22Rv1 (cell line): ENCODE measurements around the gene ELOVL1.
"Not testable (repeated sequence)": the region's sequence is repeated elsewhere in the genome, so short reads cannot be mapped to it uniquely, and the experiment has no call there.

Experiments used
- H3K27ac ChIP-seq: fragments of 450-650 bp; 2 replicates; pipeline ENCODE4 v1.5.1; 2017
- ZFX ChIP-seq: fragments of 450-650 bp; IDR thresholded peaks from 2 replicates; pipeline ENCODE4 v1.6.1; 2017; ENCODE audit warnings: antibody characterized with exemption, borderline replicate concordance
- TF ChIP-seq, protein P1 (sequence below): fragments of 450-650 bp; IDR thresholded peaks from 2 replicates; pipeline ENCODE4 v1.5.1; 2017; ENCODE audit warnings: mild to moderate bottlenecking

Gene ELOVL1

DNA sequence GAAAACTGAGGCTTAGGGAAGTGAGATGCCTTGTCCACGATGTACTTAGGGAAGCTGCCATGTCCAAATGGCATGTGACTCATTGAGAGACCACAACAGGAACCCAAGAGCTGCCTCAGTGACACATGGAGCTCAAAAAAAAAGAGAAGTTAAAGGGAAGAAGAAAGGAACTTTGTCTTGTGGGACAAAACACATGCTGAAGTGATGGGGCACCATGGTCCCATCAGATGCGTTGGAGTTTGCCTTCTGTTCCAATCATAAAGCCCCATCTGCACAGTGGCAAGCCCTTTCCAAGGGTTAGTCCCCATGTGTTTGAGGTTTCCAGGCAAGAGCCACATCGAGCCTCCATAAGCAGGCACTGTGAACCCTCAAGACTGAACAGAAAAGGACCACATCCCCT is 13.8 kb upstream of the ELOVL1 start:
- TF ChIP-seq, protein P1, sequence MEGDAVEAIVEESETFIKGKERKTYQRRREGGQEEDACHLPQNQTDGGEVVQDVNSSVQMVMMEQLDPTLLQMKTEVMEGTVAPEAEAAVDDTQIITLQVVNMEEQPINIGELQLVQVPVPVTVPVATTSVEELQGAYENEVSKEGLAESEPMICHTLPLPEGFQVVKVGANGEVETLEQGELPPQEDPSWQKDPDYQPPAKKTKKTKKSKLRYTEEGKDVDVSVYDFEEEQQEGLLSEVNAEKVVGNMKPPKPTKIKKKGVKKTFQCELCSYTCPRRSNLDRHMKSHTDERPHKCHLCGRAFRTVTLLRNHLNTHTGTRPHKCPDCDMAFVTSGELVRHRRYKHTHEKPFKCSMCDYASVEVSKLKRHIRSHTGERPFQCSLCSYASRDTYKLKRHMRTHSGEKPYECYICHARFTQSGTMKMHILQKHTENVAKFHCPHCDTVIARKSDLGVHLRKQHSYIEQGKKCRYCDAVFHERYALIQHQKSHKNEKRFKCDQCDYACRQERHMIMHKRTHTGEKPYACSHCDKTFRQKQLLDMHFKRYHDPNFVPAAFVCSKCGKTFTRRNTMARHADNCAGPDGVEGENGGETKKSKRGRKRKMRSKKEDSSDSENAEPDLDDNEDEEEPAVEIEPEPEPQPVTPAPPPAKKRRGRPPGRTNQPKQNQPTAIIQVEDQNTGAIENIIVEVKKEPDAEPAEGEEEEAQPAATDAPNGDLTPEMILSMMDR, result no peak
- no peak for TF ChIP-seq ZFX
- H3K27ac ChIP-seq, result no peak overlapping the region

DNA sequence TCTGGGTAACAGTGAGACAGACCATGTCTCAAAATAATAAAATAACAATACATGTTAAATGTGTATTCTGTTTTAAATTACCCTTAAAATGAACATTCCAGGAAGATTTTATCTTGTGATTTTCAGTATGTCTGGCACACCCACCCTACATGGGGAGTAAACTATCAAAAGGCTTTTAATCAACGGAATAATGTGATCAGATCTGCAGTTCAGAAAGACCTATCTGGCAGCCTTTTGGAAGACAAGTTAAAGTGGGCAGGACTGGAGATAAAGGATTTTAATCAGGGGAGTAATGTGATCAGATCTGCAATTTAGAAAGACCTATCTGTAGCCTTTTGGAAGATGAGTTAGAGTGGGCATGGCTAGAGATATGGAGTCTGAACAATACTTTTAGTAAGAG is 11.7 kb upstream of the ELOVL1 start:
- TF ChIP-seq ZFX, result no peak
- TF ChIP-seq, protein P1, result no peak
- no peak overlapping the region for H3K27ac ChIP-seq

DNA sequence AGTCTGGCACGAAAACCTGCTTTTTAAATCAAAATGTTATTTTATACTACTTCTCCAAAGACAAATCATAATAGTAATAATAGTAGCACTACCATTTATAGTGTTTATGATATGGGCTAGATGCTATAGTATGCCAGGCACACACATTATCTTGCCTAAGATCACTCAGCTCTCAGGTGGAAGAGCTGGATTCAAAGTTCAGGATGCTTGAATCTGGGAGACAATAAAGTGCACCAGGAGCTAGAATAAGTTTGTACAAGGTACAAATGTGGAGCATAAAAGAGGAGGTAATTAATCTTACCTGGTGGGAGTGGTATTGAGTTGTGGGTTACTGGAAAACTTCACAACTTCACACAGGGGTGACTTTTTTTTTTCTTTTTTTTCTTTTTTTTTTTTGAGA is 10.0 kb upstream of the ELOVL1 start:
- H3K27ac ChIP-seq, result no peak overlapping the region
- no peak for TF ChIP-seq ZFX
- TF ChIP-seq, protein P1, result no peak

GRCh38 chr1:43376723-43377235 is 9.0 kb upstream of the ELOVL1 start:
- no peak overlapping the region for H3K27ac ChIP-seq
- TF ChIP-seq, protein P1, result no peak
- no peak for TF ChIP-seq ZFX

- TF ChIP-seq, protein P1, result no peak
- no peak for TF ChIP-seq ZFX
- H3K27ac ChIP-seq, result 0 out of 2 replicates have a peak overlapping the region, but pooled peaks have one; percentile 2
Measured at GRCh38 chr1:43373066-43373940, 5.5 kb upstream of the ELOVL1 start.

DNA sequence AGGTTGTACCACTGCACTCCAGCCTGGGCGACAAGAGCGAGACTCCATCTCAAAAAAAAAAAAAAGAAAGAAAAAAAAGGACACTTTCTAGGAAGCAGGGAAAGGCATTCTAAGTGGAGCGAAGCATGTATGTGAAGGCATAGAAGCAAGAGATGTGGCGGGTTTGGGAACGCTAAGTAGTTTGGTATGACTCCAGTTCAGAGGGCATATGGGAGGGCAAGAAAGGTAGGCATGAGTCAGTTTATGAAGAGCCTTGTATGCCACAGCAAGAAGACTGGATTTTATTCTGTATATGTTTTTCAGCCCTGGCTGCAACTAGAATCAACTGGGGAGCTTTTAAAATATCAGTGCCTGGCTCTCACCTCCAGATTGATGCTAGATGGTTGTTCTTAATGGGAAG is 4.4 kb upstream of the ELOVL1 start:
- TF ChIP-seq ZFX, result no peak
- TF ChIP-seq, protein P1, result no peak
- no peak overlapping the region for H3K27ac ChIP-seq

DNA sequence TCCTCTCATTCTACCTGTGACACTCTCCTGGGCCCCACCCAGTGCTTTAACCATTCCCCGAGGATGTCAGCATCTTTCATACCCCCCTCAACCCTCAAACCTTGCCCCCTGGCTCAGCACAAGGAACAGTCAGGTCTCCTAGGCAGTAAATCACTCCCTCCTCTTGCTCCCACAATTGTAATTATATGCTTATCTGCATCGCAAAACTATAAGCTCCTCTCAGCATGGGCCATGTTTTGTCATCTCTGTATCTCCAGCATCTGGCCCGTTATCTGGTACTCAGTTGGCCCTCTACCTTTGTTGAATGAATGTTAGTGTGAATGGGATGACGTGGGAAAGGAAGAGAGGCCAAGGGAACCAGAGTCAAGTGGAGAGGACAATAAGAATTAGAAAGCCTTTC is 2.8 kb upstream of the ELOVL1 start:
- TF ChIP-seq ZFX, result no peak
- TF ChIP-seq, protein P1, result no peak
- no peak overlapping the region; the same call in 1 of the 2 replicates for H3K27ac ChIP-seq

- not testable (repeated sequence) for H3K27ac ChIP-seq
Measured at GRCh38 chr1:43369779-43370178, 2.0 kb upstream of the ELOVL1 start.
